HG02981 (cell line): ENCODE measurements around the gene PEX7.
"Not testable (repeated sequence)": the region's sequence is repeated elsewhere in the genome, so short reads cannot be mapped to it uniquely, and the experiment has no call there.

Experiments
- ATAC-seq: cut with Tn5 transposase; IDR thresholded peaks from one replicate; pipeline ENCODE4 v1.9.1; 2021; ENCODE audit warnings: mild to moderate bottlenecking, moderate library complexity; ENCODE audit not compliant: unreplicated experiment

PEX7 gene

GRCh38 chr6:136949957-136950356 is 127.6 kb downstream of the PEX7 start:
- ATAC-seq, result not testable (repeated sequence)

GRCh38 chr6:136950436-136951126 is 128.2 kb downstream of the PEX7 start:
- ATAC-seq, result no peak

GRCh38 chr6:136952714-136953260 is 130.4 kb downstream of the PEX7 start:
- ATAC-seq, result no peak

- no peak for ATAC-seq
These were observed 132.7 kb downstream of the PEX7 start for GRCh38 chr6:136955123-136955522.

GRCh38 chr6:136956590-136957544 is 134.5 kb downstream of the PEX7 start:
- ATAC-seq, result no peak

- no peak for ATAC-seq
These were observed 135.8 kb downstream of the PEX7 start for GRCh38 chr6:136958168-136958567.

- ATAC-seq, result no peak
These were observed 137.1 kb downstream of the PEX7 start for GRCh38 chr6:136959471-136959891.

GRCh38 chr6:136959935-136960334 is 137.5 kb downstream of the PEX7 start:
- not testable (repeated sequence) for ATAC-seq

GRCh38 chr6:136960781-136961180 is 138.4 kb downstream of the PEX7 start:
- no peak for ATAC-seq

- no peak for ATAC-seq
These were observed 139.5 kb downstream of the PEX7 start for GRCh38 chr6:136961848-136962247.

- no peak for ATAC-seq
These were observed 140.3 kb downstream of the PEX7 start for GRCh38 chr6:136962661-136963060.

GRCh38 chr6:136963259-136963658 is 140.9 kb downstream of the PEX7 start:
- no peak for ATAC-seq
